ENCODE data around the gene IGF2.

- no peak for TF ChIP-seq POLR2A (IDR thresholded peaks at IDR 0.05)
- TF ChIP-seq CTCF (IDR thresholded peaks at IDR 0.05): no peak
- no peak for TF ChIP-seq EP300 (IDR thresholded peaks at IDR 0.05)
- TF ChIP-seq POLR2AphosphoS5 (IDR thresholded peaks at IDR 0.05): no peak
These were observed 10.5 kb downstream of the IGF2 start for GRCh38 chr11:2128511-2129307.
